DOHH2 (cell line): ENCODE results near the gene KATNAL2.

Source experiments
- H3F3A ChIP-seq: fragments of 200-600 bp; sonication (generic), shearing (Covaris generic); 2 replicates; pipeline ENCODE4 v1.6.0; 2016; ENCODE audit warnings: antibody characterized with exemption, mild to moderate bottlenecking; ENCODE audit not compliant: control insufficient read depth, insufficient read depth
- H3K27ac ChIP-seq: fragments of 200-600 bp; sonication (generic); 2 replicates; pipeline ENCODE4 v1.5.1; 2014; ENCODE audit warnings: low read depth, mild to moderate bottlenecking, low read length, moderate library complexity
- H3K27me3 ChIP-seq: fragments of 200-600 bp; sonication (generic); 2 replicates; pipeline ENCODE4 v1.6.1; 2014; ENCODE audit warnings: mild to moderate bottlenecking, low read length, mixed read lengths; ENCODE audit not compliant: control insufficient read depth
- H3K36me3 ChIP-seq: fragments of 200-600 bp; sonication (generic); 2 replicates; pipeline ENCODE4 v1.6.1; 2014; ENCODE audit warnings: mild to moderate bottlenecking, low read length, moderate library complexity, mixed read lengths; ENCODE audit not compliant: control insufficient read depth
- H3K4me1 ChIP-seq: fragments of 200-600 bp; sonication (generic); 2 replicates; pipeline ENCODE4 v1.6.1; 2014; ENCODE audit warnings: mild to moderate bottlenecking, low read length, mixed read lengths; ENCODE audit not compliant: control insufficient read depth
- H3K4me2 ChIP-seq: fragments of 200-600 bp; sonication (generic); 2 replicates; pipeline ENCODE4 v1.6.0; 2014; ENCODE audit warnings: mild to moderate bottlenecking, low read length, moderate library complexity
- H3K4me3 ChIP-seq: fragments of 200-600 bp; sonication (generic); 2 replicates; pipeline ENCODE4 v1.5.1; 2014; ENCODE audit warnings: mild to moderate bottlenecking, low read length, mixed read lengths
- H3K79me2 ChIP-seq: fragments of 200-600 bp; sonication (generic); 2 replicates; pipeline ENCODE4 v1.6.1; 2014; ENCODE audit warnings: mild to moderate bottlenecking, low read length, mixed read lengths; ENCODE audit not compliant: control insufficient read depth
- H3K9me2 ChIP-seq: fragments of 200-600 bp; sonication (generic); replicated peaks from 2 replicates; pipeline ENCODE4 v1.6.1; 2014; ENCODE audit warnings: mild to moderate bottlenecking, low read length, mixed read lengths; ENCODE audit not compliant: control insufficient read depth
- H3K9me3 ChIP-seq: fragments of 200-600 bp; sonication (generic); 2 replicates; pipeline ENCODE4 v1.6.1; 2014; ENCODE audit warnings: antibody characterized with exemption, low read length, mixed read lengths; ENCODE audit not compliant: control insufficient read depth, insufficient read depth
- H4K20me1 ChIP-seq: fragments of 200-600 bp; sonication (generic); 2 replicates; pipeline ENCODE4 v1.6.0; 2014; ENCODE audit warnings: low read depth, mild to moderate bottlenecking, antibody characterized with exemption, low read length, moderate library complexity; ENCODE audit not compliant: control insufficient read depth, insufficient read depth
- CTCF ChIP-seq: fragments of 200-600 bp; sonication (generic); IDR thresholded peaks from one replicate; pipeline ENCODE4 v1.5.1; 2014; ENCODE audit warnings: antibody characterized with exemption, mild to moderate bottlenecking, low read depth, low read length; ENCODE audit not compliant: poor library complexity, severe bottlenecking
- EZH2phosphoT487 ChIP-seq: fragments of 200-600 bp; sonication (generic); IDR thresholded peaks from 2 replicates; pipeline ENCODE4 v1.6.1; 2017; ENCODE audit warnings: borderline replicate concordance, mild to moderate bottlenecking, antibody characterized with exemption, low read length, moderate library complexity, mixed read lengths

The KATNAL2 gene

GRCh38 chr18:47054369-47054768 is 137.0 kb downstream of the KATNAL2 start:
- Histone ChIP-seq H3F3A (no peaks in the 10 kb centered on the region), H3K36me3 (no peaks in the 10 kb centered on the region), H3K79me2 (no peaks in the 10 kb centered on the region), H3K27ac (no peak overlapping the region), H3K9me3 (no peaks in the 10 kb centered on the region), H3K4me3 (no peak overlapping the region), H3K9me2 (no peaks in the 10 kb centered on the region), H3K4me2 (no peak overlapping the region), H4K20me1 (no peaks in the 10 kb centered on the region), H3K27me3 (no peaks in the 10 kb centered on the region), H3K4me1 (no peaks in the 10 kb centered on the region)
- no peak for TF ChIP-seq EZH2phosphoT487
- no peak for TF ChIP-seq CTCF

DNA sequence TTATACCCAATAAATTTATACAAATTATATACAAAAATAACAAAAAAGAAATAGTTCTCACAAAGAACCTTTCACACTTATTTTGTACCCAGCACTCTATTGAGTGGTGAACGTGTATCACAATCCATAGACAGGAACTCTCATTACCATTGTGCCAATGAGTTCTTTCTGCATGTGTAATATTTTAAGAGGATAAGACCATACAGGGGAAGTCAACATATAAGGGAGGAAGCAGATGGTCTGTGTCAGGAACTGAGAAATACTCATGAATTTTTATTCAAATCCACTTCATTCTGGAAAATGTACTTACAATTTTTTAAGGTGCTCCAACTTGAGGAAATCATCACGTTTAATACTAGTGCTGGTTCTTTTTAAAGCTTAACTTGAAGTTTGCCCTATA is 145.1 kb downstream of the KATNAL2 start:
- Histone ChIP-seq H3K27ac (no peak overlapping the region), H3K4me2 (no peak overlapping the region), H3K9me2 (no peaks in the 10 kb centered on the region), H3K4me3 (no peak overlapping the region), H3F3A (no peaks in the 10 kb centered on the region), H3K36me3 (peaks cover 4% of the 10 kb centered on the region; the same call in 1 of the 2 replicates), H3K9me3 (no peaks in the 10 kb centered on the region), H4K20me1 (no peaks in the 10 kb centered on the region), H3K27me3 (no peaks in the 10 kb centered on the region), H3K79me2 (no peaks in the 10 kb centered on the region), H3K4me1 (no peaks in the 10 kb centered on the region)
- TF ChIP-seq EZH2phosphoT487 (no peak), CTCF (no peak)

- Histone ChIP-seq H3F3A (no peaks in the 10 kb centered on the region), H3K9me2 (no peaks in the 10 kb centered on the region), H3K4me3 (no peak overlapping the region), H3K4me1 (no peaks in the 10 kb centered on the region), H4K20me1 (no peaks in the 10 kb centered on the region), H3K27ac (no peak overlapping the region), H3K9me3 (no peaks in the 10 kb centered on the region), H3K27me3 (no peaks in the 10 kb centered on the region), H3K79me2 (no peaks in the 10 kb centered on the region), H3K4me2 (no peak overlapping the region), H3K36me3 (peaks cover 4% of the 10 kb centered on the region; the same call in 1 of the 2 replicates)
- TF ChIP-seq EZH2phosphoT487 (no peak), CTCF (no peak)
These were observed 145.7 kb downstream of the KATNAL2 start for GRCh38 chr18:47063096-47063495.

- Histone ChIP-seq H4K20me1 (no peaks in the 10 kb centered on the region), H3K79me2 (no peaks in the 10 kb centered on the region), H3K4me3 (no peak overlapping the region), H3K9me2 (no peaks in the 10 kb centered on the region), H3K4me2 (no peak overlapping the region), H3K4me1 (no peaks in the 10 kb centered on the region), H3F3A (no peaks in the 10 kb centered on the region), H3K9me3 (no peaks in the 10 kb centered on the region), H3K27me3 (no peaks in the 10 kb centered on the region), H3K27ac (no peak overlapping the region), H3K36me3 (peaks cover 4% of the 10 kb centered on the region; the same call in 1 of the 2 replicates)
- TF ChIP-seq CTCF, result no peak
- no peak for TF ChIP-seq EZH2phosphoT487
These were observed 150.2 kb downstream of the KATNAL2 start for GRCh38 chr18:47067648-47068047.
